ENCODE measurements around the gene CCDC34.

The CCDC34 gene

GRCh38 chr11:27294654-27295053, 68.4 kb downstream of the CCDC34 start:
- H3K4me1 Mint-ChIP-seq: no peaks in the 10 kb centered on the region
- peaks cover 2% of the 10 kb centered on the region for H3K36me3 Mint-ChIP-seq
- H3K27me3 Mint-ChIP-seq: peaks cover 5% of the 10 kb centered on the region
- no peak overlapping the region for H3K27ac Mint-ChIP-seq
- no peak overlapping the region for H3K4me3 Mint-ChIP-seq
- peaks cover 10% of the 10 kb centered on the region for H3K9me3 Mint-ChIP-seq

DNA sequence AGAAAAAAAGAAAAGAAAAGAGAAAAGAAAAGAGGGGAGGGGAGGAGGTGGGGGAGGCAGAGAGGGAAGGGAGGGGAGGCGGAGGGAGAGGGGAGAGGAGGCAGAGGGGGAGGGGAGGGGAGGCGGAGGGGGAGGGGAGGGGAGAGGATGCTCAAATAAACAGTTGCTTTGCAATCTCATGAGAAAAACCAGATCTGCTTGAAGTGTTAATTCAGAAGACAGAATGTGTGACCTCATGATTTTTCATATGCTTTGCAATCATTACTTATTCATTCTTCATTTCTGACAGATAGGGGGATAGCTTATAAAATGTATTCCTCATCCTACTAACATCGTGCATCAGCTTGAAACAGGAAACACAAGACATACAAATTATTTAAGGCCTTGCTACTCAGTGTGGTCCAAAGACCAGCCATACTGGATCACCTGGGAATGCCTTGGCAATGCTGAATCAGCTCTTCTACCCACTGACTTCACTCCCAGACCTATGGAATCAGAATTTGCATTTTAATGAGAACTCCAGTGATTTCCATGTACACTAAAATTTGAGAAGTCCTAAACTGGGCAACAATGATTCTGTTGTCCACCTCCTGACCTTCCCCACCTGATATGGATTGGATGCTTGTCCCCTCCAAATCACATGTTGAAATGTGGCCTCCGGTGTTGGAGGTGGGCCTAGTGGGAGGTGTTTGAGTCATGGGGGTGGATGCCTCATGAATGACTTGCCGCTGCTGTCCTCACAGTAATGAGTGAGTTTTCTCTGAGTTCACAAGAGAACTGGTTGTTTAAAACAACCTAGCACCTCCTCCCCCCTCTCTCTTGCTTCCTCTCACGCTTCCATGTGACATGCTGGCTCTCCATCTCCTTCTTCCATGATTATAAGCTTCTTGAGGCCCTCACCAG, 69.2 kb downstream of the CCDC34 start:
- H3K4me3 Mint-ChIP-seq: no peak overlapping the region
- H3K9me3 Mint-ChIP-seq: peaks cover 10% of the 10 kb centered on the region
- H3K27ac Mint-ChIP-seq: no peak overlapping the region
- peaks cover 5% of the 10 kb centered on the region for H3K27me3 Mint-ChIP-seq
- no peaks in the 10 kb centered on the region for H3K4me1 Mint-ChIP-seq
- H3K36me3 Mint-ChIP-seq: peaks cover 2% of the 10 kb centered on the region

- no peaks in the 10 kb centered on the region for H3K4me1 Mint-ChIP-seq
- no peak overlapping the region for H3K4me3 Mint-ChIP-seq
- peaks cover 5% of the 10 kb centered on the region for H3K27me3 Mint-ChIP-seq
- no peak overlapping the region for H3K27ac Mint-ChIP-seq
- H3K36me3 Mint-ChIP-seq: peaks cover 2% of the 10 kb centered on the region
- H3K9me3 Mint-ChIP-seq: peaks cover 10% of the 10 kb centered on the region
Measured at GRCh38 chr11:27292637-27293010, 70.4 kb downstream of the CCDC34 start.

DNA sequence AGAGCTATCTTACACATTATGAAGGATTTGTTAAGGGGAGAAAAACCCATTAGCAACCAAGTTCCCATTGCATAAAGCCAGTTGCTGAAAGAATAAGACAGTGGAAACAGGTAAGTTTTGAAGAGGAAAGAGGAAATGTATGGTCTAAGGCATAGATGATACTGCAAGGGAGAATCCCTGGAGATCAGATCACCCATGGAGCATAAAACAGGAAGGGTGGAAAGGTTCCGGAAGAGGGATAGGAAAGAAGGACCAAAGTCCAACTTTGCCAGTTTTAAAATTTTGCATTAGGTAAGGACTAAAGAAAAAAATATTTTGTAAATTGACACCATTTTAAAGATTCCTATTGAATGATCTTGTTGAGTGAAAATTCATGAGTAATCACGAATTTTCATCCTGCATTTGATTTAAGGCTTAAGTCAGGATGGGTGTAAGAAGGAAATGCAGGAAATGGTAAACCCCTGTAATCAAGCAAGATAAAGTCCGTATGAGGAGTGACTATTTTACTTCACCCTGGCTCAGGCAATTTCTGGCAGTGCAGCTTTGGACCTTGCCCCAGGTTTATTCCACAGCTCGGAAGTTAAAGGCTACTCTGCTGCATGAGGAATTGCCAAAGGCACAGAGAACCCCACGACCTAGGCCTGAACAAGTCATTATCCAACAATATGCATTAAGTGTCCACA, 70.9 kb downstream of the CCDC34 start:
- peaks cover 10% of the 10 kb centered on the region for H3K9me3 Mint-ChIP-seq
- H3K4me1 Mint-ChIP-seq: no peaks in the 10 kb centered on the region
- H3K36me3 Mint-ChIP-seq: peaks cover 2% of the 10 kb centered on the region
- H3K4me3 Mint-ChIP-seq: no peak overlapping the region
- peaks cover 5% of the 10 kb centered on the region for H3K27me3 Mint-ChIP-seq
- no peak overlapping the region for H3K27ac Mint-ChIP-seq

DNA sequence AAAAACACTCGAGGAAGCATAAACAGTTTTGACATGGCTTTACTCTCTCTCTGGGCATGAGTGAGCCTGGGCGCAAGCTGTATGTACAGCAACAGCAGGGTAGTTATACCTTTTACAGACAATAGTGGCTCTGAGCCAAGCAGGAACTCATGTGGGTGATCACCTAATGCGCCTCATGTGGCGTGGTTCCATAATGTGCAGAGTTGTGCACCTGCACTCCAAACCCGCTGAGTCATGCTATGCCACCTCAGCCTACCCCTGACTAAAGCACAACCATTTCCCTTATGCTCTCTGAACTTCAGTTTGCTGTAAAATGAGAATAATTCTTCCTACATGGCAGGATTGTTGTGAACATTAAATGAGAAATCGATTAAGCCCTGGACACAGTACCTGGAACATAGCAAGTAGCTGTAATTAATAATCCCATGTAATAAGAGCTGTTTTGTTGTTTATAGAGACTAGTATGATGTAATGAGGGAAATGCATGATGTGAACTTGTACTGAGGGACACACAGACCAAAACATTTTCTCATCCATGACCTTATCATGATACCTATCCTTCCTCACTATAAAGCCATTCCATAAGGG, 71.6 kb downstream of the CCDC34 start:
- H3K9me3 Mint-ChIP-seq: peaks cover 10% of the 10 kb centered on the region
- H3K27ac Mint-ChIP-seq: no peak overlapping the region
- H3K4me1 Mint-ChIP-seq: no peaks in the 10 kb centered on the region

DNA sequence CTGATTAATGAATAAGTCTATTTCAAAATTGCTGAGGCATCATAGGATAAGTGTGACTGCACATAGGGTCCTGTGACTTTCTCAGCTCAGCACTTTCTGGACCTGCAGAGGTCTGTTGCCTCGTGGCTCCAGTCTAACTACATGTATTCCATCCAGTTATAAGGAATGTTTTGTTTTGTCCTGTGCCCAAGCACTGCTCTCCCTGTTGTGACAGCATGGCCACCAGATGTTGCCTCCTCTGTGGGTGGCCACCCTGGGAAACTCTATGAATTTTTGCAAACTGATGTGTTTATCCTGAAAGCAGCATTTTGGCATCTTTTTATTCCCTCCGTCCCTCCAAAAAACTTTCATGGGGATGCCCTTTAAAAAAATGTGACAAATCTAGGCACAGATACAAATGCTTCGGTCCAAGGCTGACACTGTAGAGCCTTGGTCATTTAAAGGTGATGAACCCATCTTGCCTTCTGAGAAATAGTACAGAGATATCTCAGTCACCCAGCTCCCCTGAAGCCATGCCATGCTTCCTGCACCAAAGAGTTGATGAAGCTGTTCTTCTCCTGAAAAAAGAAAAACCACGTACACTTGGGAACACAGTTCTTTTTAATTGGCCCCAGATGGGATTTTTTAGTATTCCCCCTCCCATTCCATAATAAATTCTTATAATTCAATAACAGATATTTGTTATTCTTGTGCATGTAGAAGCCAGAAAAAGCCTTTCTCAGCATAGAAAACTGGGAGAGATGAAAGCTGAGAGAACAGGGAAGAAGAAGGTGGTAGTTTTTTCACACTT, 72.6 kb downstream of the CCDC34 start:
- H3K9me3 Mint-ChIP-seq: peaks cover 10% of the 10 kb centered on the region
- H3K27ac Mint-ChIP-seq: no peak overlapping the region
- no peaks in the 10 kb centered on the region for H3K4me1 Mint-ChIP-seq
- peaks cover 2% of the 10 kb centered on the region for H3K36me3 Mint-ChIP-seq
- no peak overlapping the region for H3K4me3 Mint-ChIP-seq
- H3K27me3 Mint-ChIP-seq: peaks cover 4% of the 10 kb centered on the region

More for the DNA sequence above, 71.6 kb downstream of the CCDC34 start:
- peaks cover 2% of the 10 kb centered on the region for H3K36me3 Mint-ChIP-seq
- H3K4me3 Mint-ChIP-seq: no peak overlapping the region
- H3K27me3 Mint-ChIP-seq: peaks cover 5% of the 10 kb centered on the region

Measured in activated naive CD4-positive, alpha-beta T cell treated with anti-CD3 and anti-CD28 coated beads, Interleukin-2, amount 50 U/mL, for 24 hours (primary cell).